Measurements from ENCODE around the gene DCLK1.

Gene DCLK1

GRCh38 chr13:35744566-35745178 lies 386.5 kb downstream of the DCLK1 start:
- no peak for FAIRE-seq
- no peak for DNase-seq (ENCODE audit: insufficient read length, low spot score)

GRCh38 chr13:35744144-35744543 lies 387.0 kb downstream of the DCLK1 start:
- TF ChIP-seq CTCF (IDR thresholded peaks at IDR 0.05; ENCODE audit: insufficient read depth, missing control alignments) = no peak
- DNase-seq (ENCODE audit: insufficient read length, low spot score) = no peak
- no peak for FAIRE-seq

More at GRCh38 chr13:35744566-35745178, 386.5 kb downstream of the DCLK1 start:
- no peak for TF ChIP-seq CTCF (IDR thresholded peaks at IDR 0.05; ENCODE audit: insufficient read depth, missing control alignments)

- no peak for TF ChIP-seq CTCF (IDR thresholded peaks at IDR 0.05; ENCODE audit: insufficient read depth, missing control alignments)
- FAIRE-seq (no peak), DNase-seq (ENCODE audit: insufficient read length, low spot score) (no peak)
Measured at GRCh38 chr13:35743165-35743564, 388.0 kb downstream of the DCLK1 start.

GRCh38 chr13:35741657-35742056 lies 389.5 kb downstream of the DCLK1 start:
- no peak for DNase-seq (ENCODE audit: insufficient read length, low spot score)
- no peak for TF ChIP-seq CTCF (IDR thresholded peaks at IDR 0.05; ENCODE audit: insufficient read depth, missing control alignments)
- no peak for FAIRE-seq

- TF ChIP-seq CTCF (IDR thresholded peaks at IDR 0.05; ENCODE audit: insufficient read depth, missing control alignments) = no peak
- no peak for FAIRE-seq
- DNase-seq (ENCODE audit: insufficient read length, low spot score) = no peak
Measured at GRCh38 chr13:35736876-35737275, 394.3 kb downstream of the DCLK1 start.

- TF ChIP-seq CTCF (IDR thresholded peaks at IDR 0.05; ENCODE audit: insufficient read depth, missing control alignments) = no peak
- DNase-seq (ENCODE audit: insufficient read length, low spot score) (no peak), FAIRE-seq (no peak)
Measured at GRCh38 chr13:35733827-35734226, 397.4 kb downstream of the DCLK1 start.

GRCh38 chr13:35732565-35732964 lies 398.6 kb downstream of the DCLK1 start:
- FAIRE-seq (no peak), DNase-seq (ENCODE audit: insufficient read length, low spot score) (no peak)
- TF ChIP-seq CTCF (IDR thresholded peaks at IDR 0.05; ENCODE audit: insufficient read depth, missing control alignments) = no peak

All from D721Med (cell line).